OCI-LY1 (cell line): ENCODE measurements around the gene SAP30BP.

ENCODE experiments used
- H2AFZ ChIP-seq: fragments of 200-600 bp; sonication (generic), shearing (Covaris generic); 2 replicates; pipeline ENCODE4 v1.6.0; 2014; ENCODE audit warnings: antibody characterized with exemption, mild to moderate bottlenecking, low read length
- H3F3A ChIP-seq: fragments of 200-600 bp; sonication (generic), shearing (Covaris generic); 2 replicates; pipeline ENCODE4 v1.6.0; 2014; ENCODE audit warnings: mild to moderate bottlenecking, antibody characterized with exemption, low read length, moderate library complexity; ENCODE audit not compliant: insufficient read depth
- H3K27ac ChIP-seq: fragments of 200-600 bp; sonication (generic); 2 replicates; pipeline ENCODE4 v1.5.1; 2014; ENCODE audit warnings: low read length, mixed run types, mild to moderate bottlenecking, low read depth; ENCODE audit not compliant: poor library complexity, severe bottlenecking
- H3K27me3 ChIP-seq: fragments of 200-600 bp; sonication (generic); 2 replicates; pipeline ENCODE4 v1.6.0; 2014; ENCODE audit warnings: antibody characterized with exemption, mild to moderate bottlenecking, low read length, moderate library complexity; ENCODE audit not compliant: insufficient read depth
- H3K36me3 ChIP-seq: fragments of 200-600 bp; sonication (generic); 2 replicates; pipeline ENCODE4 v1.6.1; 2014; ENCODE audit warnings: mild to moderate bottlenecking, antibody characterized with exemption, low read length, moderate library complexity, mixed read lengths; ENCODE audit not compliant: insufficient read depth
- H3K4me1 ChIP-seq: fragments of 200-600 bp; sonication (generic); 2 replicates; pipeline ENCODE4 v1.5.1; 2014; ENCODE audit warnings: mild to moderate bottlenecking, low read length, moderate library complexity; ENCODE audit not compliant: insufficient read depth, severe bottlenecking
- H3K4me2 ChIP-seq: fragments of 200-600 bp; sonication (generic), shearing (Covaris generic); 2 replicates; pipeline ENCODE4 v1.6.1; 2014; ENCODE audit warnings: low read length
- H3K4me3 ChIP-seq: fragments of 200-600 bp; sonication (generic); 2 replicates; pipeline ENCODE4 v1.5.1; 2014; ENCODE audit warnings: low read length, low read depth, mild to moderate bottlenecking, mixed read lengths; ENCODE audit not compliant: poor library complexity, severe bottlenecking
- H3K79me2 ChIP-seq: fragments of 200-600 bp; shearing (Covaris generic); 2 replicates; pipeline ENCODE4 v1.6.1; 2016; ENCODE audit warnings: mixed run types, low read length, mixed read lengths; ENCODE audit not compliant: insufficient read depth
- H3K9ac ChIP-seq: fragments of 200-600 bp; sonication (generic), shearing (Covaris generic); 2 replicates; pipeline ENCODE4 v1.6.1; 2014; ENCODE audit warnings: mild to moderate bottlenecking, low read length, mixed read lengths
- H3K9me2 ChIP-seq: fragments of 200-600 bp; sonication (generic), shearing (Covaris generic); 2 replicates; pipeline ENCODE4 v1.6.1; 2014; ENCODE audit warnings: low read depth, mild to moderate bottlenecking, low read length, mixed read lengths
- H3K9me3 ChIP-seq: fragments of 200-600 bp; shearing (Covaris generic); 2 replicates; pipeline ENCODE4 v1.6.1; 2014; ENCODE audit warnings: low read length, mixed read lengths
- H4K20me1 ChIP-seq: fragments of 200-600 bp; sonication (generic), shearing (Covaris generic); 2 replicates; pipeline ENCODE4 v1.6.0; 2016; ENCODE audit warnings: mild to moderate bottlenecking, low read length; ENCODE audit not compliant: insufficient read depth
- CTCF ChIP-seq: fragments of 200-600 bp; sonication (generic), shearing (Covaris generic); IDR thresholded peaks from 2 replicates; pipeline ENCODE4 v1.5.1; 2017; ENCODE audit warnings: mild to moderate bottlenecking, antibody characterized with exemption, low read length, moderate library complexity, mixed read lengths
- EZH2 ChIP-seq: fragments of 200-600 bp; sonication (generic), shearing (Covaris generic); IDR thresholded peaks from 2 replicates; pipeline ENCODE4 v1.8.0; 2017; ENCODE audit warnings: borderline replicate concordance, mixed run types, mild to moderate bottlenecking, antibody characterized with exemption, low read length, moderate library complexity, mixed read lengths

The SAP30BP gene

GRCh38 chr17:75625813-75626486, 41.2 kb upstream of the SAP30BP start:
- H3K27ac ChIP-seq = no peak overlapping the region
- H4K20me1 ChIP-seq = no peaks in the 10 kb centered on the region
- no peak overlapping the region for H3K9ac ChIP-seq
- H3K4me2 ChIP-seq = no peak overlapping the region
- no peak overlapping the region for H3K4me3 ChIP-seq
- TF ChIP-seq EZH2 = no peak
- peak; percentile 80 for TF ChIP-seq CTCF
- H3K9me2 ChIP-seq = no peaks in the 10 kb centered on the region
- H2AFZ ChIP-seq = no peak overlapping the region
- no peaks in the 10 kb centered on the region for H3K79me2 ChIP-seq
- H3K36me3 ChIP-seq = peaks cover 7% of the 10 kb centered on the region; the same call in 1 of the 2 replicates
- H3K9me3 ChIP-seq = no peaks in the 10 kb centered on the region
- H3F3A ChIP-seq = no peaks in the 10 kb centered on the region
- no peaks in the 10 kb centered on the region for H3K4me1 ChIP-seq
- peaks cover 5% of the 10 kb centered on the region; the same call in 1 of the 2 replicates for H3K27me3 ChIP-seq

GRCh38 chr17:75626496-75627038, 40.6 kb upstream of the SAP30BP start:
- Histone ChIP-seq H3K9me3 (no peaks in the 10 kb centered on the region), H3K4me2 (no peak overlapping the region)
- TF ChIP-seq CTCF (no peak), EZH2 (no peak)

GRCh38 chr17:75627094-75627493, 40.0 kb upstream of the SAP30BP start:
- no peaks in the 10 kb centered on the region for H3F3A ChIP-seq
- no peak overlapping the region for H3K4me3 ChIP-seq
- H3K27ac ChIP-seq = no peak overlapping the region
- H3K9me3 ChIP-seq = no peaks in the 10 kb centered on the region
- H3K4me1 ChIP-seq = no peaks in the 10 kb centered on the region
- peaks cover 5% of the 10 kb centered on the region; the same call in 1 of the 2 replicates for H3K27me3 ChIP-seq
- H2AFZ ChIP-seq = no peak overlapping the region
- no peak for TF ChIP-seq EZH2
- no peak for TF ChIP-seq CTCF
- peaks cover 14% of the 10 kb centered on the region; the same call in 1 of the 2 replicates for H3K36me3 ChIP-seq
- H3K9me2 ChIP-seq = no peaks in the 10 kb centered on the region
- no peak overlapping the region for H3K4me2 ChIP-seq
- no peaks in the 10 kb centered on the region for H3K79me2 ChIP-seq
- H4K20me1 ChIP-seq = no peaks in the 10 kb centered on the region
- no peak overlapping the region for H3K9ac ChIP-seq

More at GRCh38 chr17:75626496-75627038, 40.6 kb upstream of the SAP30BP start:
- H4K20me1 ChIP-seq = no peaks in the 10 kb centered on the region
- no peaks in the 10 kb centered on the region for H3K9me2 ChIP-seq
- H3F3A ChIP-seq = no peaks in the 10 kb centered on the region
- H3K27ac ChIP-seq = no peak overlapping the region
- no peak overlapping the region for H3K4me3 ChIP-seq
- H3K36me3 ChIP-seq = peaks cover 12% of the 10 kb centered on the region; the same call in 1 of the 2 replicates
- H3K27me3 ChIP-seq = peaks cover 5% of the 10 kb centered on the region; the same call in 1 of the 2 replicates
- no peaks in the 10 kb centered on the region for H3K4me1 ChIP-seq
- no peak overlapping the region for H3K9ac ChIP-seq
- no peak overlapping the region for H2AFZ ChIP-seq
- no peaks in the 10 kb centered on the region for H3K79me2 ChIP-seq
